ENCODE results near the gene OTOA.
"Not testable (repeated sequence)": the region's sequence is repeated elsewhere in the genome, so short reads cannot be mapped to it uniquely, and the experiment has no call there.

OTOA gene

DNA sequence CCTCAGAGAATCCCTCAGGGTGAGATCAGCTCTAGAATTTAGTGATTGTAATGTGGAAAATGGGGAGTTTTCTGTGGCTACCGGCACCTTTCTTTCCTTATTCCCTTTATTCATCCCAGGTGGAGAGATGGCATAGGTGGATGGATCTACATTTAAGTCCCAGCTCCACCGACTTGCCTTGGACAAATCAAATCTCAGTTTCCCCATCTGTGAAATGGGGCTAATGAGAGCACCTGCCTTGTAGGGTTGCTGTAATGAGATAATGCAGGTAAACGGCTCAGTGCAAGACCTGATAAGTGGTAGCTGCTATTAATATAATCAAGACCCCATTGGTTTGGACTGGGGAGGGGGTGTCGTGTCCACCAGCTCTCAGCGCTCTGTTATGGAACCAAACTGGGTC, 40.5 kb downstream of the OTOA start:
- H3K27me3 ChIP-seq (ENCODE audit: control insufficient read depth, insufficient read depth, low read length), result no peaks in the 10 kb centered on the region
- H3K4me1 ChIP-seq (ENCODE audit: control insufficient read depth, insufficient read depth, low read length), result no peaks in the 10 kb centered on the region
- no peak overlapping the region for H3K9ac ChIP-seq (ENCODE audit: low read length)
- H3K27ac ChIP-seq (ENCODE audit: low read depth, low read length), result no peak overlapping the region
- H3K36me3 ChIP-seq (ENCODE audit: control insufficient read depth, insufficient read depth, low read length), result no peaks in the 10 kb centered on the region
- H3K4me3 ChIP-seq (ENCODE audit: low read depth, low read length), result no peak overlapping the region
- H3K9me3 ChIP-seq (ENCODE audit: control insufficient read depth, insufficient read depth, low read depth, low read length), result no peaks in the 10 kb centered on the region

DNA sequence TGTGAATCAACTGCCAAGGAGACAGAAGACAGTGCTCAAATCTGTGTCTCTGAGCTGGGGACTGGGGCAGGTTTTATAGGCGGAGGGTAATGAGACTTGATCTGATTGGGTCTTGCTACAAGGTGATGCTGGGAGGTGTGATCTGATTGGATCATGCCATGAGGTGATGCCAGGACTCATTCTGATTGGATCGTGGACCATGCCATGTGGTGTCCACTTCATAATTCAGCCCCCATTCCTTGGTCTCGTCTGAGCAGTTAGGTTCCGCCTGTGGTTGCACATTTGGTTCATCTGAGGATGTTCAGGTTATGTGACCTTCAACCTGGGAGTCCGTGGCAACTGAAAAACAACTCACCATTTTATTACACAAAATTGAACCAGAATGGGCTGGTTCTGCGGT, 41.0 kb downstream of the OTOA start:
- Histone ChIP-seq H3K4me1 (ENCODE audit: control insufficient read depth, insufficient read depth, low read length) (no peaks in the 10 kb centered on the region), H3K36me3 (ENCODE audit: control insufficient read depth, insufficient read depth, low read length) (no peaks in the 10 kb centered on the region), H3K9me3 (ENCODE audit: control insufficient read depth, insufficient read depth, low read depth, low read length) (no peaks in the 10 kb centered on the region), H3K27me3 (ENCODE audit: control insufficient read depth, insufficient read depth, low read length) (no peaks in the 10 kb centered on the region), H3K4me3 (ENCODE audit: low read depth, low read length) (no peak overlapping the region), H3K27ac (ENCODE audit: low read depth, low read length) (no peak overlapping the region), H3K9ac (ENCODE audit: low read length) (no peak overlapping the region)

DNA sequence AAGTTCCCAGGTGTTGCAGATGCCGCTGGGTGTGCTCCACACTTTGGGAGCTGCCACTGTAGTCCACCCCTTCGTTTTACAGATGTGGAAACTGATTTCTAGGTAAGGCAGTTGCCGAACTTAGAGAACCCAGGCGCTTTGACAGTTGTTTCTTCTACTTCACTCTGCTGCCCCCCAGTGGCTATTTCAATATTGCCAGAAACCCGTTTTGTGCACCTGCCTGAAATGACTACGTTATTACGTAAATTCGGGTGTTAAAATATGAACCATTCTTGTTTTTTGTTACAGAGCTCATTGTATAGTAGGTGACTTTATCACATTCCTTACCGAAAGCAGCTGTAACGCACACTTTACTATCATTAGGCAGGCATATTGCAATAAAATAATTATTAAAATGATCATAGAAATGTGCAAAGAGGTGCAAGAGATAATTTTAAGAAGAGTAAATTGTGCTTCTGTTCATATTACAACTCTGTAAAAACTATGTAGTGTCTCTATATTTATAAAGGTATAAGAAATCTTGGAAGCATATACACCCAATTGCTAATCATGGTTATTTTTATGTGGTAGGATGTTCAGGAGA, 44.9 kb downstream of the OTOA start:
- H3K4me1 ChIP-seq (ENCODE audit: control insufficient read depth, insufficient read depth, low read length), result no peaks in the 10 kb centered on the region
- no peak overlapping the region for H3K4me3 ChIP-seq (ENCODE audit: low read depth, low read length)
- no peak overlapping the region for H3K27ac ChIP-seq (ENCODE audit: low read depth, low read length)
- H3K27me3 ChIP-seq (ENCODE audit: control insufficient read depth, insufficient read depth, low read length), result no peaks in the 10 kb centered on the region
- no peaks in the 10 kb centered on the region for H3K36me3 ChIP-seq (ENCODE audit: control insufficient read depth, insufficient read depth, low read length)
- no peaks in the 10 kb centered on the region for H3K9me3 ChIP-seq (ENCODE audit: control insufficient read depth, insufficient read depth, low read depth, low read length)
- H3K9ac ChIP-seq (ENCODE audit: low read length), result no peak overlapping the region

DNA sequence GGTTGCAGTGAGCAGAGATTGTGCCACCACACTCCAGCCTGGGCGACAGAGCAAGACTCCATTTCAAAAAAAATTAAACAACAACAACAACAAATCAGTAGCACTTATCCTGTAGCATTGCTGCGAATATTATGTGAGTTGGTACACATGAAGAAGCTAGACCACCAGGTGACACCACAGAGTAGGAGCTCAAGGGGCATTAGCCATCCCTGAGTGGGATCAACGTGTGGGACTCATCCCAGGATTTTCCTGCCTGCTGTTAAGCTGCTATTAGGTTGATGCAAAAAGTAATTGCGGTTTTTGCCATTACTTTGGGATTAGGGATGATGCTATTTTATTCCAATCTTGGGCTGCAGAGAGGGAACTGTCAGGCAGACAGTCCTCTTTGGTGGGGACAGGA, 47.2 kb downstream of the OTOA start:
- H3K4me3 ChIP-seq (ENCODE audit: low read depth, low read length), result no peak overlapping the region
- no peaks in the 10 kb centered on the region for H3K9me3 ChIP-seq (ENCODE audit: control insufficient read depth, insufficient read depth, low read depth, low read length)
- H3K4me1 ChIP-seq (ENCODE audit: control insufficient read depth, insufficient read depth, low read length), result no peaks in the 10 kb centered on the region
- no peak overlapping the region for H3K9ac ChIP-seq (ENCODE audit: low read length)
- H3K36me3 ChIP-seq (ENCODE audit: control insufficient read depth, insufficient read depth, low read length), result no peaks in the 10 kb centered on the region
- H3K27me3 ChIP-seq (ENCODE audit: control insufficient read depth, insufficient read depth, low read length), result no peaks in the 10 kb centered on the region
- H3K27ac ChIP-seq (ENCODE audit: low read depth, low read length), result no peak overlapping the region

DNA sequence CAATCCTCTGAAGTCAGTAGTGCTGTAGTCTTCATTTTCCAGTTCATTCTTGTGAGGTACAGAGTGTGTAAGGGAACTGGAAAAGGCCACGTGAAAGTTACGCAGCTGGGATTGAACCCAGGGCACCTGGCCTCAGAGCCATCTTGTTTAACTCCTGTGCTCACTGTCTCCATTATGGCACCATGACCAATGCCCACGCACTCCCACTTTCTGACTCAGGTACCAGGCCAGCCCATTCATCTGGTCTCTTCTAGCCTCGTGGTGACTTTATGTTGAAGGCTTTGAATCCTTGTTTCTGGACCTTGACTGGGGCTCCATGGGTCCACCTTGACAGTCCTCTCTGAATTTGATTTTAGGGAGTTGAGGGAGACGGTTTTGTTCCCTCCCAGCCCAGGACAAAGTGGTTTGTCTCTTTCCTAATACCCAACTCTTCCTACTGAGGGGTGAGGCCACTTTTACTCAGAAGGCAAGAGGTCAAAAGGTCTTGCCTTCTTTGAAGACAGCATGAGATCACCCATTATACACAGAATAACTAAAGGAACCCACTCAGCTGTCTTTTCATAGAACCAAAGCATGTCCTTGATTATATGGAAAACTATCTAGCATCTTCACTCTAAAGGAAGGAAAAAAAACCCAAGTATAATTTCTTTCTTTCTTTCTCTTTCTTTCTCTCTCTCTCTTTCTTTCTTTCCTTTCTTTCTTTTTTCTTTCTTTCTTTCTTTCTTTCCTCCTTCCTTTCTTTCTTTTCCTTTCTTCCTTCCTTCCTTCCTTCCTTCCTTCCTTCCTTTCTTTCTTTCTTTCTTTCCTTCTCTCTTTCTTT, 50.0 kb downstream of the OTOA start:
- no peak overlapping the region for H3K4me3 ChIP-seq (ENCODE audit: low read depth, low read length)
- no peaks in the 10 kb centered on the region for H3K9me3 ChIP-seq (ENCODE audit: control insufficient read depth, insufficient read depth, low read depth, low read length)
- H3K9ac ChIP-seq (ENCODE audit: low read length), result no peak overlapping the region
- no peaks in the 10 kb centered on the region for H3K36me3 ChIP-seq (ENCODE audit: control insufficient read depth, insufficient read depth, low read length)
- H3K27ac ChIP-seq (ENCODE audit: low read depth, low read length), result no peak overlapping the region
- no peaks in the 10 kb centered on the region for H3K4me1 ChIP-seq (ENCODE audit: control insufficient read depth, insufficient read depth, low read length)
- H3K27me3 ChIP-seq (ENCODE audit: control insufficient read depth, insufficient read depth, low read length), result peaks cover 5% of the 10 kb centered on the region; the same call in 1 of the 2 replicates

DNA sequence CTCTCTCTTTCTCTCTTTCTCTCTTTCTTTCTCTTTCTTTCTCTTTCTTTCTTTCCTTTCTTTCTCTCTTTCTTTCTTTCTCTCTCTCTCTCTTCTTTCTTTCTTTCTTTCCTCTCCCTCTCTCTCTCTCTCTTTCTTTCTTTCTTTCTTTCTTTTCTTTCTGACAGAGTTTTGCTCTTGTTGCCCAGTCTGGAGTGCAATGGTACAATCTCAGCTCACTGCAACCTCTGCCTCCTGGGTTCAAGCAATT, 50.5 kb downstream of the OTOA start:
- not testable (repeated sequence) for H3K9me3 ChIP-seq (ENCODE audit: control insufficient read depth, insufficient read depth, low read depth, low read length); H3K4me3 ChIP-seq (ENCODE audit: low read depth, low read length); H3K4me1 ChIP-seq (ENCODE audit: control insufficient read depth, insufficient read depth, low read length); H3K9ac ChIP-seq (ENCODE audit: low read length); H3K27ac ChIP-seq (ENCODE audit: low read depth, low read length); H3K27me3 ChIP-seq (ENCODE audit: control insufficient read depth, insufficient read depth, low read length); H3K36me3 ChIP-seq (ENCODE audit: control insufficient read depth, insufficient read depth, low read length)

DNA sequence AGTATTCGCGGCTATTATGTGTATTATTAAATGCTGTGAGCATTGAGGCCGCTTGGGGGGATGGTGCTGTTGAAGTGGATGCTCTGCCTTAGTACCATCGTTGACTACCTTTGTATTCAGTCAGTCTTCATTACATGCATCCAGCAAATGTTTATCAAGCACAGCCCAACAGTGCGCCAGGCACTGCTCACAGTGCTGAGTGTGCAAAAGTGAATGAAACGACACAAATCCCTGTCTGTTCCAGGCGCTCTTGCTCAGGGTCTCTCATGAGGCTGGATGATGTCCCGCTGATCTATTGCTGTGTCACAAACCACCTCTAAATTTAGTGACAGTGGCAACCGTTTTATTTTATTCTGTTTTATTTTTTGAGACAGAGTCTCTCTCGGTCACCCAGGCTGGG, 53.8 kb downstream of the OTOA start:
- Histone ChIP-seq H3K4me3 (ENCODE audit: low read depth, low read length) (no peak overlapping the region), H3K9ac (ENCODE audit: low read length) (no peak overlapping the region), H3K4me1 (ENCODE audit: control insufficient read depth, insufficient read depth, low read length) (no peaks in the 10 kb centered on the region), H3K27ac (ENCODE audit: low read depth, low read length) (no peak overlapping the region), H3K27me3 (ENCODE audit: control insufficient read depth, insufficient read depth, low read length) (peaks cover 5% of the 10 kb centered on the region; the same call in 1 of the 2 replicates), H3K9me3 (ENCODE audit: control insufficient read depth, insufficient read depth, low read depth, low read length) (no peaks in the 10 kb centered on the region), H3K36me3 (ENCODE audit: control insufficient read depth, insufficient read depth, low read length) (no peaks in the 10 kb centered on the region)

DNA sequence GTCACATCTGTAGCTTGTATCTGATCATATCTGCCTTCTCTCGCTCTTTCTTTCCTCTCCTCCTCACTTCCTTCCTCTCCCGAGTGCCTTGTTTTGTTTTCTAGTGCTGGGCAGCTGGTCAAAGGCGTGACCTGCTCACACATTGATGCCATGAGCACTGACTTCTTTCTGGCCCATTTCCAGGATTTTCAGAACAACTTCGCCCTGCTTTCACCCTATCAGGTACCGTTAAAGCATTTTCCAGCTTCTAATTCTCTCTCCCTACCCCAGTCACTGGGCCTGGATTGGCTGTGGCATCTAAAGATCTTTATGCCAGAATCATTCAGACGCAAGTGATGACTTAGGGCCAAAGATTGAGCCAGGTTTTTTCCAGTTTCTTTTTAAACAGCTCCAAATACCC, 55.5 kb downstream of the OTOA start:
- no peaks in the 10 kb centered on the region for H3K36me3 ChIP-seq (ENCODE audit: control insufficient read depth, insufficient read depth, low read length)
- no peak overlapping the region for H3K27ac ChIP-seq (ENCODE audit: low read depth, low read length)
- no peaks in the 10 kb centered on the region for H3K4me1 ChIP-seq (ENCODE audit: control insufficient read depth, insufficient read depth, low read length)
- H3K9me3 ChIP-seq (ENCODE audit: control insufficient read depth, insufficient read depth, low read depth, low read length), result no peaks in the 10 kb centered on the region
- no peak overlapping the region for H3K9ac ChIP-seq (ENCODE audit: low read length)
- H3K27me3 ChIP-seq (ENCODE audit: control insufficient read depth, insufficient read depth, low read length), result peaks cover 5% of the 10 kb centered on the region; the same call in 1 of the 2 replicates
- no peak overlapping the region for H3K4me3 ChIP-seq (ENCODE audit: low read depth, low read length)

DNA sequence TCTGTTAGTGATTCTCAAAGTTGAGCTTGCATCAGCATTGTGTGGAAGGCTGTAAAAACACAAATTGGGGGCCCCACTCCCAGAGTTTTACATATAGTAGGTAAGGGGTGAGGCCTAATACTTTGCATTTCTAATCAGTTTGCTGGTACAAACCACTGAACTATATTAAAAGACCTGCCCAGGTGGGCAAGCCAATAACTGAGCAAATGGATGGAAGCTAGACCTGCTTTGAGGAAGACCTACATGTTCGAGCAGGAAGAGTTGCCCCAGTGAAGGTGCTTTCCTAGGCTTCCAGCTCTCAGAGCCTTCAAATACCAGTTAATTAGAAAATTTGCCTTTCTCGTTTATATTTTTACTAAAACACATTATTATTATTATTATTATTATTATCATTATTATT, 56.8 kb downstream of the OTOA start:
- Histone ChIP-seq H3K4me3 (ENCODE audit: low read depth, low read length) (no peak overlapping the region), H3K9ac (ENCODE audit: low read length) (no peak overlapping the region), H3K9me3 (ENCODE audit: control insufficient read depth, insufficient read depth, low read depth, low read length) (no peaks in the 10 kb centered on the region), H3K27ac (ENCODE audit: low read depth, low read length) (no peak overlapping the region), H3K36me3 (ENCODE audit: control insufficient read depth, insufficient read depth, low read length) (no peaks in the 10 kb centered on the region), H3K27me3 (ENCODE audit: control insufficient read depth, insufficient read depth, low read length) (peaks cover 5% of the 10 kb centered on the region; the same call in 1 of the 2 replicates), H3K4me1 (ENCODE audit: control insufficient read depth, insufficient read depth, low read length) (no peaks in the 10 kb centered on the region)

DNA sequence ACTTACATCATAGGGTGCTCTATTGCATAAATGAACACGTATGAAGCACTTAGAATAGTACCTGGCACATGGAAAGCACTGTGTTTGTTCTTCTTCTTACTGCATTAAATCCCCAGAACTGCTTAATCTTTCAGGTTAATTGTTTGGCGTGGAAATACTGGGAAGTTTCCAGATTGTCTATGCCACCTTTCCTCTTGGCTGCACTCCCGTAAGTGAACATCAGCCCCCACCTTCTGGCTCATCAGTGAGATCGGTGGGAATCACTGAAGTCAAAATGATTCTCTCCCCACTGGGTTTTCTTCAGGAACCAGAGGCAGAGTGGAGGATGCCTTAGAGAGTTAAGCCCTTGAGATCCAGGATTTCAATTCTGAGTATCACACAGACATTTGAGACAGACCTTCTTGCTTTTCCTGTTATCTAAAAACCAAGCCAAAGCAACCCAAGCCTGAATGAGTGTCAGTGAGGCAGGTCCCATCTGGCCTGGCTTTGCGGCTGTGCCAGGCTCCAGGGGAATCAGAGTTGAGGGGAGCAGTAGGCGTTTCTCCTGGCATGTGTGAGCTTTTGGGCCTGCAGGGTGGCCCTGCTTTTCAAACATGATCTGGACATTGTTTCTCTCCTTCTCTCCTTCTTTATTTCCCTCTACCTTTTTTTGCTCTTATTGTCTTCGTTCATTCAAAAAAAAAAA, 59.1 kb downstream of the OTOA start:
- H3K27ac ChIP-seq (ENCODE audit: low read depth, low read length), result no peak overlapping the region
- no peaks in the 10 kb centered on the region for H3K4me1 ChIP-seq (ENCODE audit: control insufficient read depth, insufficient read depth, low read length)
- H3K27me3 ChIP-seq (ENCODE audit: control insufficient read depth, insufficient read depth, low read length), result no peaks in the 10 kb centered on the region
- H3K4me3 ChIP-seq (ENCODE audit: low read depth, low read length), result no peak overlapping the region
- H3K9ac ChIP-seq (ENCODE audit: low read length), result no peak overlapping the region
- H3K9me3 ChIP-seq (ENCODE audit: control insufficient read depth, insufficient read depth, low read depth, low read length), result no peaks in the 10 kb centered on the region
- no peaks in the 10 kb centered on the region for H3K36me3 ChIP-seq (ENCODE audit: control insufficient read depth, insufficient read depth, low read length)

DNA sequence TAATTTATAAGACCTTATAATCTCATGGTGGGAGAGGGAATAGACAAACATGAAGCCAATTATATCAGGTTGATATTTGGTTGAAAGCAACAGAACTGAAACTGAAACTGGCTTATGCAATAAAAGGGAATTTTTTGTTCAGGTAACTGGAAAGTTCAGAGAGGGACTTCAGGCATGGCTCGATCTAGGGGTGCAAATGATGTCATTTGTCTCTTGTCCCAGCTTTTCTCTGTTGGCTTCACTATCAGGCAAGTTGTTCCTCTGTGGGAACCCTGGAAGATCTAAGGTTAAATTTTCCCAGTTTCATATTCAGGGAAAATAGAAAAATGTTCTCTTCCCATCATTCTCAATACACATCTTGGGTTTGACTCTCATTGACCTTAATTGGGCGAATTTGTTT, 59.8 kb downstream of the OTOA start:
- H3K4me3 ChIP-seq (ENCODE audit: low read depth, low read length), result no peak overlapping the region
- H3K27ac ChIP-seq (ENCODE audit: low read depth, low read length), result no peak overlapping the region
- H3K9me3 ChIP-seq (ENCODE audit: control insufficient read depth, insufficient read depth, low read depth, low read length), result no peaks in the 10 kb centered on the region
- H3K4me1 ChIP-seq (ENCODE audit: control insufficient read depth, insufficient read depth, low read length), result no peaks in the 10 kb centered on the region
- no peaks in the 10 kb centered on the region for H3K27me3 ChIP-seq (ENCODE audit: control insufficient read depth, insufficient read depth, low read length)
- H3K36me3 ChIP-seq (ENCODE audit: control insufficient read depth, insufficient read depth, low read length), result no peaks in the 10 kb centered on the region
- no peak overlapping the region for H3K9ac ChIP-seq (ENCODE audit: low read length)
